ENCODE data around the gene EIF2AK3.

Gene EIF2AK3

GRCh38 chr2:88540346-88540745, 86.9 kb downstream of the EIF2AK3 start:
- no peaks in the 10 kb centered on the region for H3K36me3 ChIP-seq (ENCODE audit: insufficient read depth, low read length)
- TF ChIP-seq EZH2 (IDR thresholded peaks at IDR 0.05; ENCODE audit: borderline replicate concordance, low read length) (no peak), CTCF (IDR thresholded peaks at IDR 0.05; ENCODE audit: low read length) (no peak)
- no peak overlapping the region for H3K4me2 ChIP-seq (ENCODE audit: low read length)
- H3K79me2 ChIP-seq (ENCODE audit: insufficient read depth, low read length): no peaks in the 10 kb centered on the region
- H2AFZ ChIP-seq (ENCODE audit: low read length): no peak overlapping the region
- H3K9me2 ChIP-seq (ENCODE audit: low read depth, low read length): no peaks in the 10 kb centered on the region
- H3K4me1 ChIP-seq (ENCODE audit: insufficient read depth, low read length, severe bottlenecking): no peaks in the 10 kb centered on the region
- no peaks in the 10 kb centered on the region for H3K9me3 ChIP-seq (ENCODE audit: low read length)
- no peaks in the 10 kb centered on the region for H4K20me1 ChIP-seq (ENCODE audit: insufficient read depth, low read length)
- H3F3A ChIP-seq (ENCODE audit: insufficient read depth, low read length): no peaks in the 10 kb centered on the region
- no peak overlapping the region for H3K4me3 ChIP-seq (ENCODE audit: low read depth, low read length, poor library complexity, severe bottlenecking)
- no peak overlapping the region for H3K27ac ChIP-seq (ENCODE audit: low read depth, low read length, poor library complexity, severe bottlenecking)
- H3K9ac ChIP-seq (ENCODE audit: low read length): no peak overlapping the region
- H3K27me3 ChIP-seq (ENCODE audit: insufficient read depth, low read length): no peaks in the 10 kb centered on the region

GRCh38 chr2:88538362-88538917, 88.8 kb downstream of the EIF2AK3 start:
- H3K4me1 ChIP-seq (ENCODE audit: insufficient read depth, low read length, severe bottlenecking): no peaks in the 10 kb centered on the region
- no peak overlapping the region for H3K4me2 ChIP-seq (ENCODE audit: low read length)
- H3K9ac ChIP-seq (ENCODE audit: low read length): no peak overlapping the region
- TF ChIP-seq EZH2 (IDR thresholded peaks at IDR 0.05; ENCODE audit: borderline replicate concordance, low read length): no peak
- TF ChIP-seq CTCF (IDR thresholded peaks at IDR 0.05; ENCODE audit: low read length): no peak
- no peaks in the 10 kb centered on the region for H3K9me2 ChIP-seq (ENCODE audit: low read depth, low read length)
- no peaks in the 10 kb centered on the region for H3K27me3 ChIP-seq (ENCODE audit: insufficient read depth, low read length)
- H3K9me3 ChIP-seq (ENCODE audit: low read length): no peaks in the 10 kb centered on the region
- H3K79me2 ChIP-seq (ENCODE audit: insufficient read depth, low read length): no peaks in the 10 kb centered on the region
- no peak overlapping the region for H3K27ac ChIP-seq (ENCODE audit: low read depth, low read length, poor library complexity, severe bottlenecking)
- H3F3A ChIP-seq (ENCODE audit: insufficient read depth, low read length): no peaks in the 10 kb centered on the region
- no peaks in the 10 kb centered on the region for H4K20me1 ChIP-seq (ENCODE audit: insufficient read depth, low read length)
- H3K4me3 ChIP-seq (ENCODE audit: low read depth, low read length, poor library complexity, severe bottlenecking): no peak overlapping the region
- no peaks in the 10 kb centered on the region for H3K36me3 ChIP-seq (ENCODE audit: insufficient read depth, low read length)
- H2AFZ ChIP-seq (ENCODE audit: low read length): no peak overlapping the region

GRCh38 chr2:88537640-88538039, 89.6 kb downstream of the EIF2AK3 start:
- no peaks in the 10 kb centered on the region for H3K79me2 ChIP-seq (ENCODE audit: insufficient read depth, low read length)
- H3K4me1 ChIP-seq (ENCODE audit: insufficient read depth, low read length, severe bottlenecking): no peaks in the 10 kb centered on the region
- H3K4me2 ChIP-seq (ENCODE audit: low read length): no peak overlapping the region
- H3K9me3 ChIP-seq (ENCODE audit: low read length): no peaks in the 10 kb centered on the region
- no peak overlapping the region for H3K9ac ChIP-seq (ENCODE audit: low read length)
- no peak overlapping the region for H2AFZ ChIP-seq (ENCODE audit: low read length)
- no peaks in the 10 kb centered on the region for H3K36me3 ChIP-seq (ENCODE audit: insufficient read depth, low read length)
- H3K27me3 ChIP-seq (ENCODE audit: insufficient read depth, low read length): no peaks in the 10 kb centered on the region
- no peaks in the 10 kb centered on the region for H4K20me1 ChIP-seq (ENCODE audit: insufficient read depth, low read length)
- H3K4me3 ChIP-seq (ENCODE audit: low read depth, low read length, poor library complexity, severe bottlenecking): no peak overlapping the region
- no peaks in the 10 kb centered on the region for H3K9me2 ChIP-seq (ENCODE audit: low read depth, low read length)
- no peak for TF ChIP-seq EZH2 (IDR thresholded peaks at IDR 0.05; ENCODE audit: borderline replicate concordance, low read length)
- TF ChIP-seq CTCF (IDR thresholded peaks at IDR 0.05; ENCODE audit: low read length): no peak
- no peak overlapping the region for H3K27ac ChIP-seq (ENCODE audit: low read depth, low read length, poor library complexity, severe bottlenecking)
- no peaks in the 10 kb centered on the region for H3F3A ChIP-seq (ENCODE audit: insufficient read depth, low read length)

Measured in OCI-LY1 (cell line).